Measurements from ENCODE around the gene TIGIT. TPM values are rescaled to one million over a fixed set of nuclear protein-coding genes. Genes with fewer than 3 reads are reported as not detected.

The TIGIT gene
- total and polyA plus RNA-seq, 2 of the 13 experiments (the other 11 are each of a cell fraction or from before 2014, with no cell fraction given), result not detected

GRCh38 chr3:114328345-114328744 is 34.5 kb downstream of the TIGIT start:
- no peaks in the 10 kb centered on the region for H4K20me1 ChIP-seq (ENCODE audit: insufficient read depth, low read length)
- POLR2A ChIA-PET, result no interaction called here
- FAIRE-seq, result no peak
- intact Hi-C loops (cut with micrococcal nuclease; ENCODE audit: unreplicated experiment) (no loop called here), in situ Hi-C loops (cut with HindIII; ENCODE audit: extremely low pct_ligation_motif_present, low pct_unique_long_range_greater_than_20kb) (no loop called here)
- H3K9ac ChIP-seq (ENCODE audit: insufficient read depth, low read depth, low read length), result no peak overlapping the region
- H3K4me3 ChIP-seq (replicated peaks in 1 of 3; ENCODE audit: insufficient read depth in 1 of 3, low read depth in 2 of 3, low read length in 3 of 3), result no peak overlapping the region
- ATAC-seq, result no peak
- no peaks in the 10 kb centered on the region for H3K9me3 ChIP-seq (ENCODE audit: low read length)
- no peaks in the 10 kb centered on the region for H3K79me2 ChIP-seq (ENCODE audit: insufficient read depth, low read length)
- H3K27ac ChIP-seq (ENCODE audit: extremely low read length, insufficient read depth, low read length), result no peak overlapping the region
- peaks cover 31% of the 10 kb centered on the region for H3K4me1 ChIP-seq (ENCODE audit: insufficient read depth, low read length)
- H3K27me3 ChIP-seq (ENCODE audit: control insufficient read depth in 1 of 2, insufficient read depth in 2 of 2, low read length in 2 of 2), result no peaks in the 10 kb centered on the region
- 95% methylated on average over 3 of the region's 3 CpGs for WGBS (ENCODE audit: low lambda C conversion rate)
- no peak overlapping the region for H2AFZ ChIP-seq (ENCODE audit: low read length)
- no TSS peak for BruUV-seq (replicated peaks)
- CTCF ChIA-PET (ENCODE audit: low intra/inter-chr PET ratio, low total read pairs), result no interaction called here
- no peak for DNase-seq (ENCODE audit: low spot score)
- H3K36me3 ChIP-seq (replicated peaks in 1 of 2; ENCODE audit: control insufficient read depth in 1 of 2, insufficient read depth in 2 of 2, low read length in 2 of 2), result no peaks in the 10 kb centered on the region
- no peak overlapping the region for H3K4me2 ChIP-seq (ENCODE audit: low read depth, low read length)
- no peak for TF ChIP-seq ZNF232 (CRISPR knock-in tag; IDR thresholded peaks at IDR 0.05; ENCODE audit: borderline replicate concordance)
- TF ChIP-seq TRAFD1 (CRISPR knock-in tag; IDR thresholded peaks at IDR 0.05; ENCODE audit: borderline replicate concordance), result no peak
- TF ChIP-seq ZNF101 (CRISPR knock-in tag; IDR thresholded peaks at IDR 0.05; ENCODE audit: borderline replicate concordance, low read depth), result no peak
- no peak for TF ChIP-seq ZNF326 (CRISPR knock-in tag; IDR thresholded peaks at IDR 0.05; ENCODE audit: borderline replicate concordance)
- TF ChIP-seq ZNF703 (CRISPR knock-in tag; IDR thresholded peaks at IDR 0.05; ENCODE audit: borderline replicate concordance), result no peak
- TF ChIP-seq ATF7 (IDR thresholded peaks at IDR 0.05), result no peak
- TF ChIP-seq ATF7 (CRISPR knock-in tag; IDR thresholded peaks at IDR 0.05), result no peak
- no peak for TF ChIP-seq RFX5 (IDR thresholded peaks at IDR 0.05; ENCODE audit: low read depth, low read length)
- TF ChIP-seq NFAT5 (CRISPR knock-in tag; IDR thresholded peaks at IDR 0.05), result no peak
- no peak for TF ChIP-seq NR2C2 (CRISPR knock-in tag; IDR thresholded peaks at IDR 0.05; ENCODE audit: borderline replicate concordance)
- no peak for TF ChIP-seq PAF1 (CRISPR knock-in tag; IDR thresholded peaks at IDR 0.05)
- TF ChIP-seq CC2D1A (CRISPR knock-in tag; IDR thresholded peaks at IDR 0.05), result no peak
- no peak for TF ChIP-seq FOXK1 (CRISPR knock-in tag; IDR thresholded peaks at IDR 0.05; ENCODE audit: borderline replicate concordance, low read depth)
- no peak for TF ChIP-seq ETV5 (CRISPR knock-in tag; IDR thresholded peaks at IDR 0.05; ENCODE audit: borderline replicate concordance)
- TF ChIP-seq UBTF (CRISPR knock-in tag; IDR thresholded peaks at IDR 0.05), result no peak
- TF ChIP-seq PTBP1 (IDR thresholded peaks at IDR 0.05; ENCODE audit: low read depth, low read length, poor library complexity, severe bottlenecking), result no peak
- TF ChIP-seq MZF1 (CRISPR knock-in tag; IDR thresholded peaks at IDR 0.05; ENCODE audit: borderline replicate concordance), result no peak

All from HepG2 (cell line).